HG02884 (cell line): ENCODE results near the gene VRK2.
"Not testable (repeated sequence)": the region's sequence is repeated elsewhere in the genome, so short reads cannot be mapped to it uniquely, and the experiment has no call there.

Source experiments
- ATAC-seq: cut with Tn5 transposase; IDR thresholded peaks from one replicate; pipeline ENCODE4 v1.9.1; 2021; ENCODE audit warnings: mild to moderate bottlenecking, moderate library complexity; ENCODE audit not compliant: unreplicated experiment

The VRK2 gene

DNA sequence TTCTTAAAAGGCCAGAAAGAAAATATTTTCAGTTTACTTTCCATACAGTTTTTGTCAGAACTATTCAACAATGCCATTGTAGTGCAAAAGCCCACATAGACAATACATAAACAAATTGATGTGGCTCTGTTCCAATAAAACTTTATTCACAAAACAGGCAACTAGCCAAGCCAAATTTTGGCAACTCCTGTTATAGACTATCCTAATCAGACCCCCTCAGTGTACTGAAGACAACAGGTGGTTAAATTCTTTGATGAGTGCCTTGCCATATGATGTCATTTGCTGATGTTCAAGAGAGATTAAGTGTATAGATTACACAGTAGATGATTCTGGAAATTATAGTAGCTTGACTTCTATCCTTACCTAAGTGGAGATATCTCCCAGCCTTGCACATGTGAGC, 111.1 kb downstream of the VRK2 start:
- ATAC-seq = no peak

DNA sequence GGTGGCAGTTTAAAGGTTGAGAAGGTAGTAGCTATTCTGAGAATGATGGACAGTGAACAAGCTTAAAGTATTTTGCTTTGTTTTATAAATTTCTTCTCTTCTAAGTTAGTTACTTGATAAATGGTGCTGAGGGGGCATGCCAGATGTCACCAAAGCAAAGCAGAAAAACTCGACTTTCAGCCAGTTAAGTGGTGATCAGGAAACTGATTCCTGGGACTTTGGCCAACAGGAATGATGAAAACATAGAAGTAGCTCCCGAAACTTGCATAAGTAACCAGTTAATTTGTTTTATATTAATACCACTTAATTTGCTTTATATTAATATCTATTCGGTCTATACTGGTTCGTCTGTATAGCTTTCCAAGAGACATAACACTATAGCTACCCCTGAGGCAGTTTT, 111.9 kb downstream of the VRK2 start:
- no peak for ATAC-seq

DNA sequence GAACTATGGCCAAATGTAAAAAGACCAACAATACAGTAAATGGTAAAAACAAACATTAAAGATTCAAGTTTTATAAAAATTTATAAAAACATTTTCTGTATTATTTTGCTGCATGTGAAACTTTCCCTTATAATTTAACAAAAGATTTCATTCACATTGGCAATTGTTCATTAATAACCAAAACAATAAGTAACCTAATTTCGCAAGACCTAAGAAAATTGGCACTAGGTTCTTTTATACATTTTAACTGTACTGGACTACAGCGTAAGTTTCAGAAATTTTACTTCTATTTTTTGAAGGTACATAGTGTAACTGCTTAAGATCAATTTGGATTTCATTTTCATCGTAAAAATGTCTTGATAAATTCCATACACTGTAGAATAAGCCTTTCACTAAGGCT, 117.3 kb downstream of the VRK2 start:
- ATAC-seq = no peak

DNA sequence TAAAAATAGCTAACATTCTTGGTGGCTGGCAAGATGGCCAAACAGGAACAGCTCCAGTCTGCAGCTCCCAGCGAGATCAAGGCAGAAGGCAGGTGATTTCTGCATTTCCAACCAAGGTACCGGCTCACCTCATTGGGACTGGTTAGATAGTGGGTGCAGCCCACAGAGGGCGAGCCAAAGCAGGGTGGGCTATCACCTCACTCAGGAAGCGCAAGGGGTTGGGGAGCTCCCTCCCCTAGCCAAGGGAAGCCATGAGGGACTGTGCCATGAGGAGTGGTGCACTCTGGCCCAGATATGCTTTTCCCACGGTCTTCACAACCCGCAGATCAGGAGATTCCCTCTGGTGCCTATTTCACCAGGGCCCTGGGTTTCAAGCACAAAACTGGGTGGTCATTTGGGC, 121.5 kb downstream of the VRK2 start:
- not testable (repeated sequence) for ATAC-seq

DNA sequence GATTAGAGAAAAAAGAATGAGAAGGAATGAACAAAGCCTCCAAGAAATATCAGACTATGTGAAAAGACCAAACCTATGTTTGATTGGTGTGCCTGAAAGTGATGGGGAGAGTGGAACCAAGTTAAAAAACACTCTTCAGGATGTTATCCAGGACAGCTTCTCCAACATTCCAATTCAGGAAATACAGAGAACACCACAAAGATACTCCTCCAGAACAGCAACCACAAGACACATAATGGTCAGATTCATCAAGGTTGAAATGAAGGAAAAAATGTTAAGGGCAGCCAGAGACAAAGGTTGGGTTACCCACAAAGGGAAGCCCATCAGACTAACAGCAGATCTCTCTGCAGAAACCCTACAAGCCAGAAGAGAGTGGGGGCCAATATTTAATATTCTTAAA, 123.2 kb downstream of the VRK2 start:
- ATAC-seq = not testable (repeated sequence)

DNA sequence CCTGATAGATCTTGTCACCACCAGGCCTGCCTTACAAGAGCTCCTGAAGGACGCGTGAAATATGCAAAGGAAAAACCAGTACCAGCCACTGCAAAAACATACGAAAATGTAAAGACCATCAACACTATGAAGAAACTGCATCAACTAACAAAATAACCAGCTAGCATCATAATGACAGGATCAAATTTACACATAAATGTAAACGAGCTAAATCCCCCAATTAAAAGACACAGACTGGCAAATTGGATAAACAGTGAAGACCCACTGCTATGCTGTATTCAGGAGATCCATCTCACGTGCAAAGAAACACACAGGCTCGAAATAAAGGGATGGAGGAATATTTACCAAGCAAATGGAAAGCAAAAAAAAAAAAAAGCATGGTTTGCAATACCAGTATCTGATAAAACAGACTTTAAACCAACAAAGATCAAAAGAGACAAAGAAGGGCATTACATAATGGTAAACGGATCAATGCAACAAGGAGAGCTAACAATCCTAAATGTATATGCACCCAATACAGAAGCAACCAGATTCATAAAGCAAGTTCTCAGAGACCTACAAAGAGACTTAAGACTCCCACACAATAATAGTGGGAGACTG, 123.8 kb downstream of the VRK2 start:
- not testable (repeated sequence) for ATAC-seq

DNA sequence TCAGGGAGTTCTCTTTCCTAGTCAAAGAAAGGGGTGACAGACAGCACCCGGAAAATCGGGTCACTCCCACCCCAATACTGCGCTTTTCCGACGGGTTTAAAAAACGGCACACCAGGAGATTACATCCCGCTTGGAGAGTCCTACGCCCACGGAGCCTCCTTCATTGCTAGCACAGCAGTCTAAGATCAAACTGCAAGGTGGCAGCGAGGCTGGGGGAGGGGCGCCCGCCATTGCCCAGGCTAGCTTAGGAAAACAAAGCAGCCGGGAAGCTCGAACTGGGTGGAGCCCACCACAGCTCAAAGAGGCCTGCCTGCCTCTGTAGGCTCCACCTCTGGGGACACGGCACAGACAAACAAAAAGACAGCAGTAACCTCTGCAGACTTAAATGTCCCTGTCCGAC, 125.2 kb downstream of the VRK2 start:
- not testable (repeated sequence) for ATAC-seq

DNA sequence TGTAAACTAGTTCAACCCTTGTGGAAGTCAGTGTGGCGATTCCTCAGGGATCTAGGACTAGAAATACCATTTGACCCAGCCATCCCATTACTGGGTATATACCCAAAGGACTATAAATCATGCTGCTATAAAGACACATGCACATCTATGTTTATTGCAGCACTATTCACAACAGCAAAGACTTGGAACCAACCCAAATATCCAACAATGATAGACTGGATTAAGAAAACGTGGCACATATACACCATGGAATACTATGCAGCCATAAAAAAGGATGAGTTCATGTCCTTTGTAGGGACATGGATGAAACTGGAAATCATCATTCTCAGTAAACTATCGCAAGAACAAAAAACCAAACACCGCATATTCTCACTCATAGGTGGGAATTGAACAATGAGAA, 130.6 kb downstream of the VRK2 start:
- ATAC-seq = not testable (repeated sequence)

DNA sequence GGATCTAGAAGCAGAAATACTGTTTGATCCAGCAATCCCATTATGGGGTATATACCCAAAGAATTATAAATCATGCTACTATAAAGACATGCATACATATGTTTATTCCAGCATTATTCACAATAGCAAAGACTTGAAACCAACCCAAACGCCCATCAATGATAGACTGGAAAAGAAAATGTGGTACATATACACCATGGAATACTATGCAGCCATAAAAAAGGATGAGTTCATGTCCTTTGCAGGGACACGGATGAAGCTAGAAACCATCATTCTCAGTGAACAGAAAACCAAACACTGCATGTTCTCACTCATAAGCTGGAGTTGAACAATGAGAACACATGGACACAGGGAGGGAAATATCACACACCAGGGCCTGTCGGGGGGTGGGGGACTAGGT, 133.6 kb downstream of the VRK2 start:
- not testable (repeated sequence) for ATAC-seq

DNA sequence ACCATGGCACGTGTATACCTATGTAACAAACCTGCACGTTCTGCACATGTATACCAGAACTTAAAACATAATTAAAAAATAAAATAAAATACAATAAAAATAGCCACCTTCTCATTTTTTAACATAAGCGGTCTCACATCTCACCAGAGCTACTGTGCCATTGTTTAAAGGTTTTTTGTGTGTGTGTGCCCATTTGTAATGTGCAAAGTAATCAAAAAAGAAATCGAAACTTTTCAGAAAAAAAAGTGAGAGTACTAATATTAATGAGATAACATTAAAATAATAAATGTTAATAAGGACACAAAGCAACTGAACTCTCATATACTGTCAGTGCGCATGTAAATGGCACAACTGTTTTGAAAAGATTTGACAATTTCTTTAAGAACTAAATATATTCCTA, 134.0 kb downstream of the VRK2 start:
- ATAC-seq = no peak

DNA sequence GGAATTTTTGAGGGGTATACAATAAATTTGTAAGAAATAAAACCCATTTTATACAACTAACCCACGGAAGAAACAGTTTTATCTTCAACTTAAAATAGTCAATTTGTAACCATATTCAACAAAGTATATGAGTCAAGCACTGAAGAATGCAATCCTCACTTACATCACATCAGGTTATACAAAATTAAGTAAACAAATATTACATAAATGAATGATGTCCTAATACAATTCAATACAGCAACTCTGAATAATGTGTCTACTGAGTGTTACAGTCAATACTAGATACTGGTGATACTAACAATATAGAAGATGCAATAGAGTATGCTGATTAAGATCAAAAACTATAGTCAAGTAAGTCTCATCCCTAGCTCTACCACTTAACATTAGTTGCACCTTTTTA, 135.9 kb downstream of the VRK2 start:
- no peak for ATAC-seq

DNA sequence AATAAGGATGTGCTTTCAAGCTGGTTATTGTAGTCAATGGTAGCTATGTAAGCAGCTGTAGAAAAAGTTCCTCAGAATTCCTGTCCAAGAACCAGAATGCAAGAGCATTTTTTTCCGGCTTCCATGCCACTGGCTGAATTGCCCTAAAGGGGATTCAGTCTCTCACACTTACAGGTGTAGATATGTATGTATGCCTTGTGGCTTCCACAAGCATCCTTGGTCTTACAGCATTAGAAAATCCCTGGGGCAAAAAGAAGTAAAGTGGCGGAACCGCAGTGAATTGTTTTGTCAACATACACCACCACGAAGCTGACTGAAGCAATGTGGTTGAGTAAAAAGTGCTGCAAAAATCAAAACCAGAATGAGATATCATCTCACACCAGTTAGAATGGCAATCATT, 139.9 kb downstream of the VRK2 start:
- ATAC-seq = no peak

DNA sequence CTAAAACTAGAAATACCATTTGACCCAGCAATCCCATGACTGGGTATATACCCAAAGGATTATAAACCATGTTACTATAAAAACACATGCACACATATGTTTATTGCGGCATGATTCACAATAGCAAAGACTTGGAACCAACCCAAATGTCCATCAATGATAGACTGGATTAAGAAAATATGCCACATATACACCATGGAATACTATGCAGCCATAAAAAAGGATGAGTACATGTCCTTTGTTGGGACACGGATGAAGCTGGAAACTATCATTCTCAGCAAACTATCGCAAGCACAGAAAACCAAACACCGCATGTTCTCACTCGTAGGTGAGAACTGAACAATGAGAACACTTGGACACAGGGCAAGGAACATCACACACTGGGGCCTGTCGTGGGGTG, 140.4 kb downstream of the VRK2 start:
- ATAC-seq = not testable (repeated sequence)

DNA sequence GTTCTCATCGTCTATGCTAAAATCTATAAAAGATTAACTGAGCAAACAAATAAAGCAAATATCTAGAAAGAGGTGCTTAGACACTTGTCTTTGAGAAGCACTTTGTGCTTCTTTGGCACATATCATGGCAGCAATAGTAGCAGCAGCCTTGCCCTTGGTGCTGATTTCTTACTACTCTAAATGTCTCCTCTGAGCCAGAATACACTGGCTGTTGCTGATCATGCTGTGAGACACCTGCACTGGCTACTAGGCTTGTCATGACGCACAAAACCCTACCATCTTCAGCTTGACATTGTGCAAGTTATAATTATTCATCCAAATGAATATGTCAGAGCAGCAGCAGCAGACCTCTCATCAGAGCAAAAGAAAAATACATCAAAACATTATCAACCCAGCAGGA, 147.9 kb downstream of the VRK2 start:
- ATAC-seq = no peak

DNA sequence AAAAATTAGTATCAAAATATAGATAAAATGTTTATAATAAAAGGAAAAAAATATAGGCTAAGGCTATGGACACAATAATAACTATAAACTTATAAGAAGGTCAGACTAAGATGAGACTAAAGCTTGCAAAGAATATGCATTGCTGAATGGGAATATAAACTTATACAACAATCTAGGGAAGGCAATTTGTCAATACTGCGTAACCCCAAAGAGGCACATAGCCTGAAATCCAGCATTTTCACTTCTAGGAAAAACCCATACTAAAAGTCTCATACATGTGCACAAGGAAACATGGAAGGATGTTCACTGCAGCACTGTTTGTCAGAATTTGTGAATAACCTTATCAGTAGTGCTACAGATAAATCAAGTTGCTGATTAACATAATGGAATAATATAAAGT, 149.1 kb downstream of the VRK2 start:
- ATAC-seq = no peak

DNA sequence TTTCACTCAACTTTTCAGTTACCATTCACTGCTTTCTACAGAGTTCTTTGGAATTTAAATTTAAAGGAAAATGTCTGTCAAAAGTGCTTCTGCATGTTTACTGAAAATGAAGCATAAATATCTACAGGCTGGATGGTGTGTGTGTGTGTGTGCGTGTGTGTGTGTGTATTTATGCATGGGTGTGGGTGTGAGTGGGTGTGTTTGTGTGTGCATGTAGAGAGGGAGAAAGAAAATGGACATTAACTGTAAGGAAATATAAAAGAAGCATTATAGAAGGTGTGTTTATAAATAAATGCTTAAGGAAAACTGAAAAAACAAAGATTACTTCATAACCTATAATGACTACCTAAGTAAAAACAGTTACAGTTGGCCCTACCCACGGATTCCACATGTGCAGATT, 151.3 kb downstream of the VRK2 start:
- ATAC-seq = no peak

DNA sequence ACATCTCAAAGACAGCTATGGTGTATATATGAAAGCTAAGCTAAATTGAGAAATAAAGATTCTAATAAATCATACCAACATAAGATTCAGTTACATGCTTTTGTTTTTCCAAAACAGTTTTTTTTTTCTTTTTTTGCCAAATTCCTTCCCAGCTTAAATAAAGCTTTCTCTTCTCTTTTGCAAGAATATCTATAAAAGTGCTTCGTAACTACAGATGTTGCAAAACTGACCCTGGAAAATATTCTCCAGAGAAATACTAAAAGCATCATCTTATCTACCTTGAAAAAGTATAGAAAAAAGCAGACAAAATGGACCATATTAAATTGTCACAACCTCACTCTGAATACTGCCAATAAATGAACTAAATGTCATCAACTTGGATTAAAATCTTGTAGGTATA, 155.8 kb downstream of the VRK2 start:
- ATAC-seq = no peak

DNA sequence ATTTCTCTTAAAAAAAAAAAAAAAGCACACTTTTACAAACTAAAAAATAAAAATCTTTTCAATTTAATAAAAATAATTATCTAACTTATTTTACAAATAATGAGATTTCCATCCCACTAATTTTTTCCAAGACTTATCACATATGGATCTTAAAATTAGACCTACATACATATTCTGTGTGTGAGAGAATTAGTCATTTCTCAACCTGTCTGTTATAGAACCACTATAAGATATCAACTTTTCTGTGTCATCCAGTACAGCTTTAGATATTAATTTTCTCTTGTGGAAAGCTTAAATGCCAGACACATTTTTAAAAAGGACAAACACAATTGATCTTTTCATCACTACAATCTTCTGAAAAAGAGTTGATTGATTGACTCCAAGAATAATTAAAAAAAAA, 156.4 kb downstream of the VRK2 start:
- no peak for ATAC-seq

DNA sequence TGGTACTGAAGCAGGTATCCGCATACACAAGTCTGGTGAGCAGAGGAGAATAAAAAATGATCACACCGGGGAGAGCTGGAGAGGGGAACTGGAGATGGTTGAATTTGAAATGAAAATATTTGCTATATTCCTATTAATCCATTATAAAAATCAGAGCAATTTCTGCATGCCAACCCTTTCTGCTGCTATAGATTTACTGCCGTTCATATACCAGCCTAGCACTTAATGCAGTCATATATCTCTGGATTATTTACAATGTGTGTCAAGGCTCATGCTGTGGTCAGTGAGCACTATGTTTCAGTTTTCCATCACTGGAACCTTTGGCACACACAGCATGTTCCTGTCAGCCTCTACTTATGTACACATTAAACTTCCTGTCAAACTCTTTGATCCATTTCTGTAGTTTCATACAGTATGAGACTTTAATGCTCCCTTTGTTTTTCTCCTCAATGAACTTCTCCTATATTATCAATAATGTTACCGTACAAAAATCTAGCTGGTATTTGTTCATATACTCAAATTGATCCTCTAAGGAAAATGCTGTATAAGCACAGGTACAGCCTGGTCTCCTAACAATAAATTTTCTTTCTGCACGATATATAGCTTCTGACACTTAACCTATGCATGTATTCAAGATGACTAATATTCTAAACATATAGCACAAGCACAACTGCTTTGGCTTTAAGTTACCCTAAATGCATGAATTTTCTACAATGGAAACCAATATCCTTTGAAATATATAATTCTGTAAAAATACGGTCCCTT, 157.8 kb downstream of the VRK2 start:
- no peak for ATAC-seq

DNA sequence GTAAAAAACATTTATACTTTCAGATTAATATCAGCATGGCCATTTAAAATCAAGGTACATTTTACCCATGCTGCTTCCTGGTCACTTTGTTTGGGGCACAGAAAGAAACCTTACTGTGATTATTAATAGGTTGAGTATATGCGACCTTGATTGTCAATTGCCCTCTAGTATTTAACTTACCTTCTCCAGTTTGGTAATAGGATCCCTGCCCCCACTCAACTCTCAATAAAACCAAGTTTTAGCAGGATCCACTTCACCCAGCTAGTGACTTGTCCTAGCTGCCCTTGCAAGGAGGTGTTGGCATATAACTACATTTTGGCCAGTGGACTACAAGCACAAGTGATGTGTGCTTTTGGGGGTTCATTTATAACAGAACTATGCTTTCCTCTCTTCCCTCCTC, 160.2 kb downstream of the VRK2 start:
- ATAC-seq = no peak

DNA sequence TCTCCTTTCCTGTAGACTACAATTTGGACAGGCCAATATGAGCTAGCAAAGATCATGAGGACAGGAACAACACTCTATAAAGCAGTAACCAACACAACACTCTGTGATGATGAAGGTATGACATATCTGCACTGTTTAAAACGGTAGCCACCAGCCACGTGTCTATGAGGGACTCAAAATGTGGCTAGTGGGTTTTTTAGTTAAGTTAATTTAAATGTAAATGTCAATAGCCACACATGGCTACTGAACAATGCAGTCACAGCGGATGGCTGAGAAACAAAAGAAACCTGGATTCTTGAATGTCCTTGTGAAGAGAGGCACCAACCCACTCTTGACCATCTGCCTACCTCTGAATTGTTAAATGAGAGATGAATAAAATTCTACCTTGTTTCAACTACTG, 160.6 kb downstream of the VRK2 start:
- no peak for ATAC-seq
